Activated T-cell treated with anti-CD3 and anti-CD28 coated beads for 1 hour (primary cell): ENCODE data around the gene ARL15.
"Not testable (repeated sequence)": the region's sequence is repeated elsewhere in the genome, so short reads cannot be mapped to it uniquely, and the experiment has no call there.

Experiments used
- DNase-seq: peaks from one replicate; pipeline ENCODE4 v3.0.0-alpha.2; 2020; ENCODE audit warnings: low read depth

The ARL15 gene

GRCh38 chr5:53890490-53890889, 419.9 kb downstream of the ARL15 start:
- DNase-seq = no peak

GRCh38 chr5:53884844-53885243, 425.5 kb downstream of the ARL15 start:
- no peak for DNase-seq

GRCh38 chr5:53884417-53884816, 426.0 kb downstream of the ARL15 start:
- DNase-seq = no peak

GRCh38 chr5:53882676-53883031, 427.7 kb downstream of the ARL15 start:
- no peak for DNase-seq

DNA sequence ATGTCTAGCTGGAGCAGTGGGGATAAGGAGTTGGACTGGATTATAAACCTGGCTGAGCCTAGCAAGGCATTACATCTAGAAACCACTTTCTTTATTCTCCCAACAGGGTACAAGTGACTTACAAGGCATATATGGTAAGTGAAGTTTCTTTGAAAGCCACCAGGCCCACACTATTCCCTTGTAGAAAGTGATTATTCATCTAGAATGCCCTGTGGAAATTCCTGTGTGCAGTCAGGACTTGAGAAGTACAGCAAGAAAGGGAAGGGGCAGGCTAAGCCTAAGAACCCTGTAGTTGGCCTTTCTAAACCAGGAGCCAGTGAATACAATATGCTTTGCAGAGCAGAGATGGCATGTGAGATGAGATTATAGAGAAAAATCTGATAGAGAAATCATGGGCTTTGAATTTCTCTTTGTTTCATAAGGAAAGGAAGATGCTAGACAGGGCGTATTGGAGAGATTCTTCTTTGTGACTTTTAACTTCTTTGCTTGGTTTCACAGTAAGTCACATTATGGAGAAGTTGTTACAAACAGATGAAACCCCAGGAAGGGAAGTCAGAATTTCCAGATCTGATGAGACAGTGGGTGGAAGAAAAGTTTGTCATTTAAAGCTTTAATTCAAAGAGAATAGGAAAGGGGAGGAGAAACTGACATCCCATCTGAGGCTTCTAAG, 428.2 kb downstream of the ARL15 start:
- no peak for DNase-seq

DNA sequence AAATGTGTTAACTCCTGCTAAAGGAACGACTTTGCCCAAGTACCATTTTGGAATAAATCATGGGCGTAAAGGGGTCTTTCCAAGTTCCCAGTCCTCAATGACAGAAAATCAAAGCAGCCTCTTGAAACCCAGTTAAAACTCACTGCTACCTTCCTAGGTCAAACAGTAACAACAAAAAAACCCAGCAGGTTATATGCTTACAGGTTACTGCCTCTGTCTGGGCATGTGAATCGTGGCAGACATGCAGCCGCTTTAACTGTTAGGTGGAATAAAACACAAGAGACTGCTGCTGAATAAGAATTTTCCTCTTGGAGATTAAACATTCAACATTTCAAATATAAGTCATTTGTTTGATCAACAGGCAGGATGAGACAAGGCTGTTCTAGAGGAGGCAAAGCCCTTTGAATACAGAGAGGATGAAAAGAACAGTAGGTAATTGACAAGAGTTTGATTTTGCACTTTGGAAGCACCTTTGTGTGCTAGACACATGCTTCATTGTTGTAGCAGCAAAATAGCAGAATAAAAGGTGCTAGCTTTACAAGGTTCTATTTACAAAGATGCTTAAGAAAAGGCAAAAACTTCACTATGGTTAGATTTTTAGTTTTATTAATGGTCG, 430.6 kb downstream of the ARL15 start:
- DNase-seq = no peak

- no peak for DNase-seq
Observed at GRCh38 chr5:53878015-53878414, 432.4 kb downstream of the ARL15 start.

DNA sequence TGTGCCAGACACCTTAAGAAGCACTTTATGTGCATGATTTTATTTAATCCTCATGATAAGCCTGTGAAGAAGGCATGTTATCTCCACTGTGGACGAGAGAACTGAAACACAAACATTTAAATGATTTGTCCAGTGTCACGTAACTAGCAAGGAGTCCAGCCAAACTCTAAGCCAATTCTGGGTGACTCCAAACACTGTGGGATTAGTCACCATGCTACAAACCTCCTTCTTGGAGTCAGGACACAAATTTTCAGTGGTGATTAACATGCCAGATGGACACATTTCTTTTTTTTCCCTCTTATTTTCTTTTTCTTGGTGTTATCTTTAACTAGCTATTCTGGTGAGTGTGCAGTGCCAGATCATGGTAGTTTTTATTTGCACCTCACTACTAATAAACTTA, 433.1 kb downstream of the ARL15 start:
- DNase-seq = no peak

GRCh38 chr5:53874409-53874808, 436.0 kb downstream of the ARL15 start:
- DNase-seq = no peak

- no peak for DNase-seq
Observed at GRCh38 chr5:53873235-53873634, 437.1 kb downstream of the ARL15 start.

GRCh38 chr5:53871775-53872174, 438.6 kb downstream of the ARL15 start:
- DNase-seq = no peak

DNA sequence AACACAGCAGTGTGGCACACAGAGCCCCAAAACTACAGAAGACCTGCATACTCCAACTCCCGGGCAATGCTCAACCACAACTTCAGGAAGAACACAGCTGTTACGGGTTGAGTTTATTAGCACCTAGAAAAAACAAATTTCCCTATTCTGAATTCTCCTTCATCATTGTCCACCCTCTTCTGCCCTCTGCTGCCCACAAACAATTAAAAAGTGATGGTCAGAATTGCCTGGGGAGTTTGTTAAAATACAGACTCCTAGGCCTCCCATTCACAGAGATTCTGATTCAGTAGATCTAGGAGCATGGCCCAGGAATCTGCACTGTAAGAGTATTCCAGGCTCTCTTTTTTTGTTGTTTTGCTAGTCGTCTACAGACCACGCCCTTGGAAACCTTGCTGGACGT, 439.3 kb downstream of the ARL15 start:
- no peak for DNase-seq

DNA sequence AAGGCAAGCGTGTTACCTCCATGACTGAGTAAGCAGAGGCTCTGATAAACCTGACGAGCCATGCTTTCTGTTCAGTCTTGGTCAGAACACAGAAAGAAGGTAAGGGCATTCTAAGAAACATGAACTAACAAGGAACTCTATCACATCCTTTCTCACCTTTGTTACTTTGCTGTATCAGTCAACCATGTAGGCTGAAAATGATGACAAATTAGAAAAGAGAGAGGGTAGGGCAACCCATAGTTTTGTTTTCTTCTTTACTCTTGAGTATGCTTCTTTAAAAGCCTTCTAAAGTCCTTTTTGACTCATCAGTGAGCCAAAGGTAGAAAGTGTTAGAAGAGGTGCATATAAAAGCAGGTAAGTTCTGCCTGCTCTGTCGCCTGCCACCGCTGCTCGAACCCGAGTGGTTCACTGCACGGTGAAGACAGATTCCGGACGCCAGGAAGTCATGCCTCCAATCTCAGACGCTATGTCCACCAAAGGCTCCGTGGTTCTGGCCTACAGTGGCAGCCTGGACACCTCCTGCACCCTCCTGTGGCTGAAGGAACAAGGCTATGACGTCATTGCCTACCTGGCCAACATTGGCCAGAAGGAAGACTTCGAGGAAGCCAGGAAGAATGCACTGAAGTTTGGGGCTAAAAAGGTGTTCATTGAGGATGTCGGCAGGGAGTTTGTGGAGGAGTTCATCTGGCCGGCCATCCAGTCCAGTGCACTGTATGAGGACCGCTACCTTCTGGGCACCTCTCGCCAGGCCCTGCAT, 451.5 kb downstream of the ARL15 start:
- DNase-seq = no peak

DNA sequence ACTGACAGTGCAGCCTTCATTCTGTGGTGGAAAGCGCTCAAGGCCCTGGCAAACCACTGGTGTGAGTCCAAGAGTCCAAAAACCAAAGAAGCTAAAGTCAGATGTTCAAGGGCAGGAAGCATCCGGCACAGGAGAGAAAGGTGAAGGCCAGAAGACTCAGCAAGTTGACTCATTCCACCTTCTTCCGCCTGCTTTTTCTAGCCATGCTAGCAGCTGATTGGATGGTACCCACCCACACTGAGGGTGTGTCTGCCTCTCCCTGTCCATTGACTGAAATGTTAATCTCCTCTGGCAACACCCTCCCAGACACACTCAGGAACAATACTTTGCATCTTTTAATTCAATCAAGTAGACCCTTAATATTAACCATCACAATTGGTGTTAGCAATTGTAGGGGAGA, 453.9 kb downstream of the ARL15 start:
- DNase-seq = no peak

DNA sequence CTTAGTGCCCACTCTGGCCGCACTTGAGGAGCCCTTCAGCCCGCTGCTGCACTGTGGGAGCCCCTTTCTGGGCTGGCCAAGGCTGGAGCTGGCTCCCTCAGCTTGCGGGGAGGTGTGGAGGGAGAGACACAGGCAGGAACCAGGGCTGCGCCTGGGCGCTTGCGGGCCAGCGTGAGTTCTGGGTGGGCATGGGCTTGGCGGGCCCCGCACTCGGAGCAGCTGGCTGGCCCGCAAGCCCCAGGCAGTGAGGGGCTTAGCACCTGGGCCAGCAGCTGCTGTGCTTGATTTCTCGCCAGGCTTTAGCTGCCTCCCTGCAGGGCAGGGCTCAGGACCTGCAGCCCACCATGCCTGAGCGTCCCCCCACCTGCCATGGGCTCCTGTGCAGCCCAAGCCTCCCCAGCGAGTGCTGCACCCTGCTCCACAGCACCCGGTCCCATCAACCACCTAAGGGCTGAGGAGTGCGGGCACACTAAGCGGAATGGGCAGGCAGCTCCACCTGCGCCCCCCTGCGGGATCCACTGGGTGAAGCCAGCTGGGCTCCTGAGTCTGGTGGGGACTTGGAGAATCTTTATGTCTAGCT, 473.4 kb downstream of the ARL15 start:
- DNase-seq = not testable (repeated sequence)

- DNase-seq = no peak
Observed at GRCh38 chr5:53834500-53834899, 475.9 kb downstream of the ARL15 start.
